AG04450 (cell line): Measurements from ENCODE around the gene HOXC12. TPM values are rescaled to one million over a fixed set of nuclear protein-coding genes. Genes with fewer than 3 reads are reported as not detected.
A peak's percentile ranks its signal among the peaks of the same experiment; 100 is the strongest.

Experiments used
- CTCF ChIA-PET: fragments of 300-600, 350-600 bp; formaldehyde crosslinking; extraction: SDS; loops from one replicate; lab custom pipeline; 2022; ENCODE audit warnings: antibody characterized with exemption, inconsistent platforms; lab: Charles Lee
- POLR2A ChIA-PET: fragments of 350-600 bp; formaldehyde crosslinking; extraction: SDS; loops from one replicate; lab custom pipeline; 2021; ENCODE audit warnings: antibody characterized with exemption, inconsistent platforms; lab: Yijun Ruan, JAX
- DNase-seq: peaks from one replicate; pipeline ENCODE4 v3.0.0-alpha.2; 2011; ENCODE audit warnings: low read depth, low spot score
- H3K27ac ChIP-seq: one replicate; pipeline ENCODE4 v1.5.1; 2012; ENCODE audit warnings: low read depth, low read length, control low read depth
- H3K27me3 ChIP-seq: one replicate; pipeline ENCODE4 v1.6.0; 2012; ENCODE audit warnings: low read length; ENCODE audit not compliant: control insufficient read depth, insufficient read depth
- H3K4me3 ChIP-seq: 2 replicates; pipeline ENCODE4 v1.5.1; 2011; ENCODE audit warnings: mild to moderate bottlenecking, low read depth, low read length, control low read depth
- H3K9me3 ChIP-seq: 2 replicates; pipeline ENCODE4 v1.5.1; 2012; ENCODE audit warnings: low read length; ENCODE audit not compliant: control insufficient read depth, insufficient read depth
- polyA plus RNA-seq: library from polyadenylated mRNA; depleted of rRNA; stranded (reverse); fragments of >200 nt; gene quantifications from 2 replicates; pipeline ENCODE4 v1.2.3, GENCODE V29; 2011
- TF ChIP-seq, protein P1 (sequence below): IDR thresholded peaks from 2 replicates; pipeline ENCODE4 v1.5.1; 2011; ENCODE audit warnings: low read depth, low read length, control low read depth, inconsistent platforms

HOXC12 gene
- polyA plus RNA-seq, 1 experiment, result not detected

DNA sequence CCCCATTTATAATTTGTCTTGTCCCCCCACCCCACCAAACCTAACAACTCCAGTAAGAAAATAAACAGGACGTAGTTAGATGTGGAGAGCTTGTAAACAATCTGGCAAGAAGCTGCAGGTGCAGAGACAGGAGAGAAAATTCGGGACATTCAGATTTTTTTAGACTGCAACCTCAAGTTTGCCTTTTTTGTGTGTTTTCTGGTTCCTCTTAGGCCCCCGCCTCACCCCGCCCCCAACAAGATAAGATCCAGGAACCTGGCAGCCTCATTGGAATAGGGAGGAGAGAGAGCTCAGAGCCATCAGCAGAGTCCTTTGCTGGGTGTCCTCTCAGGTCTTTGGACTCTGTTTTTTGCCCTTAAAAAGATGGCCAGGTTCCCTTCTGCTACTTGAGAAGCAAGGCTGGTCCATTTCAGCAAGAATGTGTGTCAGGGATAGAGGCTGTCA is 33.1 kb downstream of the HOXC12 start:
- Histone ChIP-seq H3K27me3 (peaks cover 94% of the 10 kb centered on the region), H3K9me3 (peaks cover 22% of the 10 kb centered on the region), H3K4me3 (no peak overlapping the region), H3K27ac (no peak overlapping the region)
- ChIA-PET POLR2A (interaction anchor here (0.9 kb wide), 1 partner anchor 12 kb away, joined by 3 read pairs; the partner anchor contains the start of gene HOXC9), CTCF (interaction anchor here (1.5 to 2.0 kb wide), 2 partner anchors 18 to 204 kb away, joined by 6 read pairs; no protein-coding TSS in a partner anchor)
- TF ChIP-seq, protein P1, sequence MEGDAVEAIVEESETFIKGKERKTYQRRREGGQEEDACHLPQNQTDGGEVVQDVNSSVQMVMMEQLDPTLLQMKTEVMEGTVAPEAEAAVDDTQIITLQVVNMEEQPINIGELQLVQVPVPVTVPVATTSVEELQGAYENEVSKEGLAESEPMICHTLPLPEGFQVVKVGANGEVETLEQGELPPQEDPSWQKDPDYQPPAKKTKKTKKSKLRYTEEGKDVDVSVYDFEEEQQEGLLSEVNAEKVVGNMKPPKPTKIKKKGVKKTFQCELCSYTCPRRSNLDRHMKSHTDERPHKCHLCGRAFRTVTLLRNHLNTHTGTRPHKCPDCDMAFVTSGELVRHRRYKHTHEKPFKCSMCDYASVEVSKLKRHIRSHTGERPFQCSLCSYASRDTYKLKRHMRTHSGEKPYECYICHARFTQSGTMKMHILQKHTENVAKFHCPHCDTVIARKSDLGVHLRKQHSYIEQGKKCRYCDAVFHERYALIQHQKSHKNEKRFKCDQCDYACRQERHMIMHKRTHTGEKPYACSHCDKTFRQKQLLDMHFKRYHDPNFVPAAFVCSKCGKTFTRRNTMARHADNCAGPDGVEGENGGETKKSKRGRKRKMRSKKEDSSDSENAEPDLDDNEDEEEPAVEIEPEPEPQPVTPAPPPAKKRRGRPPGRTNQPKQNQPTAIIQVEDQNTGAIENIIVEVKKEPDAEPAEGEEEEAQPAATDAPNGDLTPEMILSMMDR, result no peak
- DNase-seq, result no peak

GRCh38 chr12:53988541-53989226 is 34.0 kb downstream of the HOXC12 start:
- DNase-seq, result no peak
- Histone ChIP-seq H3K27ac (no peak overlapping the region), H3K27me3 (peaks cover 94% of the 10 kb centered on the region), H3K4me3 (no peak overlapping the region), H3K9me3 (peaks cover 22% of the 10 kb centered on the region)
- CTCF ChIA-PET, result interaction anchor here (1.5 kb wide), 1 partner anchor 17 kb away, joined by 6 read pairs; no protein-coding TSS in a partner anchor
- TF ChIP-seq, protein P1, result no peak
- POLR2A ChIA-PET, result no interaction called here

DNA sequence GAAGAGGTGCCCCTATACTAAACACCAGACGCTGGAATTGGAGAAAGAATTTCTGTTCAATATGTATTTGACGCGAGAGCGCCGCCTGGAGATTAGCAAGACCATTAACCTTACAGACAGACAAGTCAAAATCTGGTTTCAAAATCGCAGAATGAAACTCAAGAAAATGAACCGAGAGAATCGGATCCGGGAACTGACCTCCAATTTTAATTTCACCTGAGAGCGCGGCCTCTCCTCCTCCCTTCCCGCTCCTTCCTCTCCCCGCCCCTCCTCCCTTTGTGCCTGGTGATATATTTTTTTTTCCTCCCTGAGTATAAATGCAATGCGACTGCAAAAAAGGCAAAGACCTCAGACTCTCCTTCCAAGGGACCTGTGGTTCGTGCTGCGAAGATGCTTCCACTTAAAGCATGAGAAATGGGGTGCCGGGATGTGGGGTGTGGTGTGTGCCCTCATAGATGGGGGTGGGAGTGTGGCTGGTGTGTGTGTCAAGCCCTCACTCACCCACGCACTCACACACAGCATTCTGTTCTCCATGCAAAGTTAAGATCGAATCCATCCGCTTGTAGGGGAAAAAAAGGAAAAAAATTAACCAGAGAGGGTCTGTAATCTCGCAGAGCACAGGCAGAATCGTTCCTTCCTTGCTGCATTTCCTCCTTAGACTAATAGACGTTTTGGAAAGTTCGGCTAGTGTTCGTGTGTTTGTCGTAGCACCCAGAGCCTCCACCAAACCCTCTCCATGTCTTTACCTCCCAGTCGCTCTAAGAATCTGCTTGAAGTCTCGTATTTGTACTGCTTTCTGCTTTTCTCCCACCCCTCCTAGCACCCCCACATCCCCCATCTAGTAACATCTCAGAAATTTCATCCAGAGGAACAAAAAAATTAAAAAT is 34.8 kb downstream of the HOXC12 start:
- H3K9me3 ChIP-seq, result peaks cover 18% of the 10 kb centered on the region
- no peak for DNase-seq
- ChIA-PET CTCF (interaction anchor here (1.5 kb wide), 1 partner anchor 16 kb away, joined by 6 read pairs; no protein-coding TSS in a partner anchor), POLR2A (no interaction called here)
- H3K27ac ChIP-seq, result no peak overlapping the region
- H3K27me3 ChIP-seq, result peaks cover 94% of the 10 kb centered on the region
- TF ChIP-seq, protein P1, result peak; percentile 56
- no peak overlapping the region for H3K4me3 ChIP-seq

DNA sequence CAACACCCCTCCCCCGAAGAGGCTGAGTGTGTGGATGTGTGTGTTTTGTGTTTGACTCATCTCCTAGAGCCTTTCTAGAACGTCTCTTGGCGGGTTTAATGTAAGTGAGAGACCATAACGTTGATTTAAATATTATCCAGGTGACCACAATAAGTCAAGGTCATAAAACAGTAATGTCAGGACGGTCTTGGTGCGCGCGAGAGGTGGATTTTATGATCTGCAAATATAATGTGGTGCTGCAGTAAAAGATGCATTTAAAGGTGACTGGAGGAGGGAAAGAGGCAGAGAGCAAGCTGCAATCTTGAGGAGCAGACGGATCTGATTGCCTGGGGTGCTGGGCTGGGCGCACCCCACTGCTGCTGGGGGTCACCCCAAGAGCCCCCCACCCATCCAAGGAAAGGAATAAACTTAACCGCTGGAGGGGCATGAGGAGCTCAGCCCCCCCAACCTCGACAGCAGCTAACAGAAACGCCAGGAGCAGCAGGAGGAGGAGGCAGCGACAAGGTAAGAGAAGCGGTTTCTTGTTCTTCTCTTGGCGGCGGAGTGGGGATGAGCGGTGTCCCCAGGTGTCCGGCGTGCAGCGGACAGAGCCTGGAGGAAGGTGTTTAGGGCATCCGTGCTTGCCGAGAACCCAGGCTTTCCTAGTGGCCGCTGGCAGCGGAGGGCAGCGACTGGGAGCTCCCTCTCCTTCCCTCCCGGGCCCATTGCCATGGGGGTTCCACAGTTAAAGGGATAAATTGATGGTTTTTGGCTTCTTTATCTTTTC is 35.8 kb downstream of the HOXC12 start:
- TF ChIP-seq, protein P1, result no peak
- H3K27me3 ChIP-seq, result peaks cover 97% of the 10 kb centered on the region
- H3K27ac ChIP-seq, result no peak overlapping the region
- DNase-seq, result no peak
- peaks cover 13% of the 10 kb centered on the region for H3K9me3 ChIP-seq
- H3K4me3 ChIP-seq, result no peak overlapping the region
- ChIA-PET POLR2A (no interaction called here), CTCF (interaction anchor here (1.0 to 2.3 kb wide), 3 partner anchors 15 to 233 kb away, joined by 3 to 8 read pairs (median 3); no protein-coding TSS in a partner anchor)
